Activated B cell treated with CpG ODN at 0.5 μM for 24 hours (primary cell): Measurements from ENCODE around the gene DZIP1. TPM values are rescaled to one million over a fixed set of nuclear protein-coding genes. Genes with fewer than 3 reads are reported as not detected.

Experiments used
- ATAC-seq: fragments of 200-7000 bp; cut with Tn5 transposase; one replicate; pipeline ENCODE4 v1.10.0; 2021; ENCODE audit warnings: low read depth, mild to moderate bottlenecking, moderate library complexity
- CTCF ChIA-PET: fragments of 350-600 bp; sonication (Branson Sonifier 250); formaldehyde crosslinking; loops from one replicate; lab custom pipeline; 2021; ENCODE audit warnings: antibody characterized with exemption; lab: Charles Lee
- POLR2A ChIA-PET: fragments of 350-600 bp; sonication (Branson Sonifier 250); formaldehyde crosslinking; loops from one replicate; lab custom pipeline; 2021; ENCODE audit warnings: antibody characterized with exemption; lab: Charles Lee
- DNase-seq: peaks from one replicate; pipeline ENCODE4 v3.0.0; 2022
- H3K27ac Mint-ChIP-seq: one replicate; pipeline ENCODE4 v1.8.0; 2020; ENCODE audit warnings: mixed read lengths
- H3K27me3 Mint-ChIP-seq: one replicate; pipeline ENCODE4 v1.8.0; 2021; ENCODE audit warnings: mixed read lengths
- H3K36me3 Mint-ChIP-seq: one replicate; pipeline ENCODE4 v1.8.0; 2021; ENCODE audit warnings: low read depth, mixed read lengths
- H3K4me1 Mint-ChIP-seq: one replicate; pipeline ENCODE4 v1.8.0; 2021; ENCODE audit warnings: mixed read lengths
- H3K4me3 Mint-ChIP-seq: one replicate; pipeline ENCODE4 v1.8.0; 2020; ENCODE audit warnings: mild to moderate bottlenecking, mixed read lengths
- H3K9me3 Mint-ChIP-seq: one replicate; pipeline ENCODE4 v1.8.0; 2020; ENCODE audit warnings: mixed read lengths
- intact Hi-C: fragments of 100-400 bp; cut with micrococcal nuclease; formaldehyde crosslinking; loops from one replicate; pipeline ENCODE4 v1.15.1; 2024
- total RNA-seq: library from RNA; stranded (reverse); gene quantifications from 2 replicates; pipeline ENCODE4 v1.2.3, GENCODE V29; 2022
- TF ChIP-seq, protein P1 (sequence below): fragments of 200-600 bp; IDR thresholded peaks from one replicate; pipeline ENCODE4 v1.8.0; 2022; ENCODE audit warnings: antibody characterized with exemption, mild to moderate bottlenecking

DZIP1 gene
- total RNA-seq, 1 donor from 2014 or later: not detected

- Mint-ChIP-seq H3K27ac (no peak overlapping the region), H3K4me3 (no peak overlapping the region), H3K9me3 (no peaks in the 10 kb centered on the region), H3K4me1 (peaks cover 3% of the 10 kb centered on the region), H3K27me3 (peaks cover 27% of the 10 kb centered on the region), H3K36me3 (no peaks in the 10 kb centered on the region)
- POLR2A ChIA-PET: no interaction called here
- ATAC-seq: no peak
- no peak for DNase-seq
- TF ChIP-seq, protein P1, sequence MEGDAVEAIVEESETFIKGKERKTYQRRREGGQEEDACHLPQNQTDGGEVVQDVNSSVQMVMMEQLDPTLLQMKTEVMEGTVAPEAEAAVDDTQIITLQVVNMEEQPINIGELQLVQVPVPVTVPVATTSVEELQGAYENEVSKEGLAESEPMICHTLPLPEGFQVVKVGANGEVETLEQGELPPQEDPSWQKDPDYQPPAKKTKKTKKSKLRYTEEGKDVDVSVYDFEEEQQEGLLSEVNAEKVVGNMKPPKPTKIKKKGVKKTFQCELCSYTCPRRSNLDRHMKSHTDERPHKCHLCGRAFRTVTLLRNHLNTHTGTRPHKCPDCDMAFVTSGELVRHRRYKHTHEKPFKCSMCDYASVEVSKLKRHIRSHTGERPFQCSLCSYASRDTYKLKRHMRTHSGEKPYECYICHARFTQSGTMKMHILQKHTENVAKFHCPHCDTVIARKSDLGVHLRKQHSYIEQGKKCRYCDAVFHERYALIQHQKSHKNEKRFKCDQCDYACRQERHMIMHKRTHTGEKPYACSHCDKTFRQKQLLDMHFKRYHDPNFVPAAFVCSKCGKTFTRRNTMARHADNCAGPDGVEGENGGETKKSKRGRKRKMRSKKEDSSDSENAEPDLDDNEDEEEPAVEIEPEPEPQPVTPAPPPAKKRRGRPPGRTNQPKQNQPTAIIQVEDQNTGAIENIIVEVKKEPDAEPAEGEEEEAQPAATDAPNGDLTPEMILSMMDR: no peak
- intact Hi-C loops: no loop called here
- CTCF ChIA-PET: no interaction called here
These were observed 7.7 kb downstream of the DZIP1 start for GRCh38 chr13:95636853-95637252.

- H3K9me3 Mint-ChIP-seq: no peaks in the 10 kb centered on the region
- intact Hi-C loops: no loop called here
- TF ChIP-seq, protein P1: no peak
- peaks cover 4% of the 10 kb centered on the region for H3K27me3 Mint-ChIP-seq
- no peaks in the 10 kb centered on the region for H3K36me3 Mint-ChIP-seq
- DNase-seq (no peak), ATAC-seq (no peak)
- ChIA-PET POLR2A (no interaction called here), CTCF (no interaction called here)
- no peaks in the 10 kb centered on the region for H3K4me1 Mint-ChIP-seq
- no peak overlapping the region for H3K4me3 Mint-ChIP-seq
- H3K27ac Mint-ChIP-seq: no peak overlapping the region
These were observed 13.9 kb downstream of the DZIP1 start for GRCh38 chr13:95630593-95630992.

DNA sequence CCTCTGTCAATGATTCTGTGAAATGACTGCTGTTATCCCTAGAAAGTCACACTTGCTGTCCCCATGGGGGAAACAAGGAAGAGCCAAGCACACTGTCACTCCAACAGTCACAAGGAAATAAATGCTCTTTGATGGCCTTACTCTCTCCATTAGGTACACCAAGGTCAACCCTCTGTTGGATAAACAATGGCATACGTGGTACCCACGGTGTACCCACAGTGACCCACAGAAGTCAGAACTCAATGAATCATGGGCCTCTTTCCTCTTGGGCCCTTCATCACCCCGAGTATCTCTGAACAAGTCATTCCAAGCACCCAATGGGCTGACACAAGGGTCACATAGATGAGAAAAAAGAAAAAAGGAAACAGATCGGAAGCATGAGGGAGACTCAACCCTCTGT is 15.4 kb downstream of the DZIP1 start:
- intact Hi-C loops: loop anchor here (10.0 kb wide), 1 partner anchor 1326 kb away; no protein-coding TSS in a partner anchor
- H3K4me1 Mint-ChIP-seq: no peaks in the 10 kb centered on the region
- DNase-seq (no peak), ATAC-seq (no peak)
- peaks cover 7% of the 10 kb centered on the region for H3K27me3 Mint-ChIP-seq
- no peak overlapping the region for H3K4me3 Mint-ChIP-seq
- CTCF ChIA-PET: no interaction called here
- POLR2A ChIA-PET: no interaction called here
- no peaks in the 10 kb centered on the region for H3K36me3 Mint-ChIP-seq
- H3K9me3 Mint-ChIP-seq: no peaks in the 10 kb centered on the region
- TF ChIP-seq, protein P1: no peak
- H3K27ac Mint-ChIP-seq: no peak overlapping the region

- Mint-ChIP-seq H3K36me3 (no peaks in the 10 kb centered on the region), H3K9me3 (no peaks in the 10 kb centered on the region), H3K4me1 (no peaks in the 10 kb centered on the region), H3K27ac (no peak overlapping the region), H3K27me3 (peaks cover 7% of the 10 kb centered on the region), H3K4me3 (no peak overlapping the region)
- DNase-seq (no peak), ATAC-seq (no peak)
- intact Hi-C loops: loop anchor here (10.0 kb wide), 1 partner anchor 1326 kb away; no protein-coding TSS in a partner anchor
- POLR2A ChIA-PET: no interaction called here
- CTCF ChIA-PET: interaction anchor here (0.8 kb wide), 1 partner anchor 205 kb away, joined by 4 read pairs; no protein-coding TSS in a partner anchor
- TF ChIP-seq, protein P1: no peak
These were observed 16.0 kb downstream of the DZIP1 start for GRCh38 chr13:95628488-95628887.

DNA sequence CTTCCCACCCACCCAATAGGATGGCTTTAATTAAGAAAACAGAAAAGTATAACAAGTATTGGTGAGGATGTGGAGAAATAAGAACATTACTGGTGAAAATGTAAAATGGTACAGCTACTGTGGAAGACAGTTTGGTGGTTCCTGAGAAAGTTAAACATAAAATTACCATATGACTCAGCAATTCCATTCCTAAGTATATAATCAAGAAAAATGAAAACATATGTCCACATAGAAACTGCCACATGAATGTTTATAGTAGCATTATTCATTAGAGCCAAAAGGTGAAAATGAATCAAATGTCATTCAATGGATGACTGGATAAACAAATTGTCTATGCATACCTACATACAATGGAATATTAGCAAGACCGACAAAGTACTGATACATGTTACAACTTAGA is 16.9 kb downstream of the DZIP1 start:
- no peak overlapping the region for H3K27ac Mint-ChIP-seq
- H3K4me3 Mint-ChIP-seq: no peak overlapping the region
- ChIA-PET POLR2A (no interaction called here), CTCF (interaction anchor here (7.5 kb wide), 1 partner anchor 206 kb away, joined by 127 read pairs; no protein-coding TSS in a partner anchor)
- no peaks in the 10 kb centered on the region for H3K4me1 Mint-ChIP-seq
- DNase-seq (no peak), ATAC-seq (no peak)
- no peaks in the 10 kb centered on the region for H3K36me3 Mint-ChIP-seq
- H3K27me3 Mint-ChIP-seq: peaks cover 7% of the 10 kb centered on the region
- no peaks in the 10 kb centered on the region for H3K9me3 Mint-ChIP-seq
- TF ChIP-seq, protein P1: no peak
- intact Hi-C loops: loop anchor here (10.0 kb wide), 1 partner anchor 1327 kb away; no protein-coding TSS in a partner anchor
